Mesenchymal stem cell (in vitro differentiated cells and primary cell): ENCODE results near the gene CNIH3.

Experiments
- DNase-seq: peaks from one replicate; pipeline ENCODE4 v3.0.0-alpha.2; 2013
- H2AFZ ChIP-seq: one replicate; pipeline ENCODE4 v1.6.1; 2013; ENCODE audit warnings: low read depth, mild to moderate bottlenecking, control low read depth, inconsistent platforms, low read length, moderate library complexity
- H2AK5ac ChIP-seq: 2 replicates; pipeline ENCODE4 v1.6.1; 2013; ENCODE audit warnings: low read length, moderate library complexity, mild to moderate bottlenecking, inconsistent platforms; ENCODE audit not compliant: severe bottlenecking
- H2BK120ac ChIP-seq: one replicate; pipeline ENCODE4 v1.6.1; 2013; ENCODE audit warnings: low read depth, mild to moderate bottlenecking, inconsistent platforms, low read length, moderate library complexity
- H2BK12ac ChIP-seq, 2 experiments: one replicate each; pipeline ENCODE4 v1.6.1; 2013; ENCODE audit warnings: inconsistent platforms in 2 of 2, low read length in 2 of 2, mild to moderate bottlenecking in 2 of 2, moderate library complexity in 2 of 2, control low read depth in 1 of 2
- H2BK15ac ChIP-seq: one replicate; pipeline ENCODE4 v1.6.1; 2013; ENCODE audit warnings: mild to moderate bottlenecking, low read depth, inconsistent platforms; ENCODE audit not compliant: poor library complexity, severe bottlenecking
- H2BK5ac ChIP-seq: 2 replicates; pipeline ENCODE4 v1.6.1; 2013; ENCODE audit warnings: low read depth, mild to moderate bottlenecking, low read length, control low read depth, inconsistent platforms; ENCODE audit not compliant: poor library complexity, severe bottlenecking
- H3K14ac ChIP-seq, 2 experiments: one replicate each; pipeline ENCODE4 v1.6.1; 2013; ENCODE audit warnings: inconsistent platforms in 2 of 2, low read length in 2 of 2, control low read depth in 1 of 2, mild to moderate bottlenecking in 1 of 2, moderate library complexity in 1 of 2
- H3K18ac ChIP-seq, 2 experiments: one replicate each; pipeline ENCODE4 v1.6.1; 2013; ENCODE audit warnings: inconsistent platforms in 2 of 2, low read length in 2 of 2, control low read depth in 1 of 2, low read depth in 1 of 2, mild to moderate bottlenecking in 1 of 2
- H3K23ac ChIP-seq, 2 experiments: one replicate each; pipeline ENCODE4 v1.6.1; 2013; ENCODE audit warnings: inconsistent platforms in 2 of 2, low read length in 2 of 2, mild to moderate bottlenecking in 2 of 2, moderate library complexity in 2 of 2, control low read depth in 1 of 2
- H3K27ac ChIP-seq: 2 replicates; pipeline ENCODE4 v1.5.1; 2013; ENCODE audit warnings: mild to moderate bottlenecking, moderate library complexity, low read length, control low read depth, inconsistent platforms; ENCODE audit not compliant: poor library complexity, severe bottlenecking
- H3K27me3 ChIP-seq, 2 experiments: 2 replicates each; pipeline versions ENCODE4 v1.6.1 to v1.7.0; 2013; ENCODE audit warnings: low read length in 2 of 2, mild to moderate bottlenecking in 2 of 2, moderate library complexity in 2 of 2, control low read depth in 1 of 2, inconsistent platforms in 1 of 2; ENCODE audit not compliant: control insufficient read depth in 1 of 2, insufficient read depth in 1 of 2
- H3K36me3 ChIP-seq, 2 experiments: 2 replicates each; pipeline versions ENCODE4 v1.6.1 to v1.7.0; 2013; ENCODE audit warnings: low read length in 2 of 2, control low read depth in 1 of 2, inconsistent platforms in 1 of 2, low read depth in 1 of 2, mild to moderate bottlenecking in 1 of 2; ENCODE audit not compliant: insufficient read depth in 2 of 2, control insufficient read depth in 1 of 2
- H3K4ac ChIP-seq, 2 experiments: one replicate each; pipeline ENCODE4 v1.6.1; 2013; ENCODE audit warnings: inconsistent platforms in 2 of 2, low read length in 2 of 2, mild to moderate bottlenecking in 2 of 2, moderate library complexity in 2 of 2, control low read depth in 1 of 2, low read depth in 1 of 2
- H3K4me1 ChIP-seq: 2 replicates; pipeline ENCODE4 v1.6.1; 2013; ENCODE audit warnings: low read depth, low read length, control low read depth; ENCODE audit not compliant: control insufficient read depth, insufficient read depth
- H3K4me2 ChIP-seq: 2 replicates; pipeline ENCODE4 v1.6.1; 2013; ENCODE audit warnings: low read length, mild to moderate bottlenecking, inconsistent platforms; ENCODE audit not compliant: poor library complexity, severe bottlenecking
- H3K4me3 ChIP-seq, 2 experiments: 2 replicates each; pipeline versions ENCODE4 v1.5.1 to v1.7.0; 2013; ENCODE audit warnings: low read length in 2 of 2, mild to moderate bottlenecking in 2 of 2, control low read depth in 1 of 2, low read depth in 1 of 2; ENCODE audit not compliant: insufficient read depth in 1 of 2
- H3K79me1 ChIP-seq: replicated peaks from 2 replicates; pipeline ENCODE4 v1.6.1; 2013; ENCODE audit warnings: mild to moderate bottlenecking, control low read depth, low read length, inconsistent platforms; ENCODE audit not compliant: poor library complexity, severe bottlenecking
- H3K9ac ChIP-seq: 2 replicates; pipeline ENCODE4 v1.7.0; 2013; ENCODE audit warnings: mild to moderate bottlenecking, low read length, moderate library complexity
- H3K9me3 ChIP-seq: 2 replicates; pipeline ENCODE4 v1.7.0; 2013; ENCODE audit warnings: mild to moderate bottlenecking, low read length; ENCODE audit not compliant: control insufficient read depth
- H4K8ac ChIP-seq: one replicate; pipeline ENCODE4 v1.6.1; 2013; ENCODE audit warnings: inconsistent platforms, mild to moderate bottlenecking, low read length, moderate library complexity
- H4K91ac ChIP-seq: one replicate; pipeline ENCODE4 v1.6.1; 2013; ENCODE audit warnings: mild to moderate bottlenecking, low read length, inconsistent platforms
- WGBS: methylation state at CpG from one replicate; pipeline ENCODE4 v1.1.7; 2013; ENCODE audit warnings: mixed read lengths; 5-methylcytosine and 5-hydroxymethylcytosine counted together

CNIH3 gene

DNA sequence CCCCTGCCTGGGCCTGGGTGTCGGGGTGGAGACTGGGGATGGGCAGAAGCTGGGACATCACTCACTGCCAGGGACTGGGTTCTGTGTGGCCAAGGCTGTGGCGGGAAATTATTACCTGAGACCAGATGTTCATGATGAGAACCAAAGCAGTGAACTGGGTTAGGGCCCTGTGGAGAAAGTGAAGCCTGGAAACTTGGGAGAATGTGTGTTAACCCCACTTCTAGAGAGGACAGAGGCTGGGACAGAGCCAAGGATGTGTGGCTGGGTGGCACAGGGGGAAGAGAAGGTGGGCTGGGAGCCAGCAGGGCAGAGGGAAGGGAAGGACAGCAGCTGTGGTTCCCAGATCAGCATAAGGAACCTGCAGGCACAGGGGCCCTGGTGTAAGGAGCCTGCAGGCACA is 31.3 kb downstream of the CNIH3 start:
- no peaks in the 10 kb centered on the region for H3K9me3 ChIP-seq
- no peak overlapping the region for H2BK15ac ChIP-seq
- no peak overlapping the region for H2BK120ac ChIP-seq
- DNase-seq: no peak
- no peak overlapping the region for H3K4me3 ChIP-seq
- H2BK5ac ChIP-seq: no peak overlapping the region
- no peak overlapping the region for H3K18ac ChIP-seq
- peaks cover 4 to 70% of the 10 kb centered on the region in 2 experiments for H3K36me3 ChIP-seq
- H3K4me1 ChIP-seq: peaks cover 16% of the 10 kb centered on the region
- H2BK12ac ChIP-seq: no peak overlapping the region
- no peak overlapping the region for H3K4ac ChIP-seq
- no peak overlapping the region for H3K23ac ChIP-seq
- 93% methylated on average over 2 of the region's 2 CpGs for WGBS
- H4K91ac ChIP-seq: no peak overlapping the region
- H3K4me2 ChIP-seq: no peak overlapping the region
- H3K14ac ChIP-seq: peak overlapping the region in 1 of 2 experiments; percentile 45
- H4K8ac ChIP-seq: no peak overlapping the region
- no peak overlapping the region for H2AFZ ChIP-seq
- peak overlapping the region; percentile 9 for H3K9ac ChIP-seq
- peaks cover 41% of the 10 kb centered on the region for H3K79me1 ChIP-seq
- H3K27ac ChIP-seq: no peak overlapping the region
- no peaks in the 10 kb centered on the region for H3K27me3 ChIP-seq
- no peak overlapping the region for H2AK5ac ChIP-seq

- Histone ChIP-seq H2AK5ac (no peak overlapping the region), H3K18ac (no peak overlapping the region), H4K8ac (no peak overlapping the region), H2AFZ (no peak overlapping the region), H3K27me3 (no peaks in the 10 kb centered on the region), H2BK120ac (no peak overlapping the region), H2BK12ac (no peak overlapping the region), H3K4me3 (no peak overlapping the region), H3K14ac (no peak overlapping the region), H2BK15ac (no peak overlapping the region), H3K9ac (peak overlapping the region; percentile 42), H3K4me2 (no peak overlapping the region), H3K4me1 (peaks cover 15% of the 10 kb centered on the region), H4K91ac (no peak overlapping the region), H3K9me3 (no peaks in the 10 kb centered on the region), H3K27ac (no peak overlapping the region), H3K36me3 (peaks cover 2 to 56% of the 10 kb centered on the region in 2 experiments), H3K79me1 (peaks cover 39% of the 10 kb centered on the region), H2BK5ac (no peak overlapping the region), H3K23ac (no peak overlapping the region), H3K4ac (no peak overlapping the region)
- no peak for DNase-seq
- 100% methylated on average over 3 of the region's 3 CpGs for WGBS
Measured at GRCh38 chr1:224650290-224650689, 34.2 kb downstream of the CNIH3 start.

- H3K27ac ChIP-seq: no peak overlapping the region
- no peak overlapping the region for H3K14ac ChIP-seq
- 98% methylated on average over 7 of the region's 7 CpGs for WGBS
- H2BK120ac ChIP-seq: no peak overlapping the region
- H4K8ac ChIP-seq: no peak overlapping the region
- H4K91ac ChIP-seq: no peak overlapping the region
- no peak overlapping the region for H3K23ac ChIP-seq
- H3K4me3 ChIP-seq: no peak overlapping the region
- peaks cover 0 to 56% of the 10 kb centered on the region in 2 experiments for H3K36me3 ChIP-seq
- H3K27me3 ChIP-seq: no peaks in the 10 kb centered on the region
- no peak overlapping the region for H2BK12ac ChIP-seq
- H2BK15ac ChIP-seq: no peak overlapping the region
- no peak overlapping the region for H3K18ac ChIP-seq
- H3K9ac ChIP-seq: peak overlapping the region; percentile 11
- peaks cover 38% of the 10 kb centered on the region for H3K79me1 ChIP-seq
- no peaks in the 10 kb centered on the region for H3K9me3 ChIP-seq
- peaks cover 14% of the 10 kb centered on the region for H3K4me1 ChIP-seq
- no peak overlapping the region for H2BK5ac ChIP-seq
- DNase-seq: no peak
- no peak overlapping the region for H2AK5ac ChIP-seq
- H2AFZ ChIP-seq: no peak overlapping the region
- H3K4ac ChIP-seq: no peak overlapping the region
- no peak overlapping the region for H3K4me2 ChIP-seq
Measured at GRCh38 chr1:224651188-224651587, 35.1 kb downstream of the CNIH3 start.

DNA sequence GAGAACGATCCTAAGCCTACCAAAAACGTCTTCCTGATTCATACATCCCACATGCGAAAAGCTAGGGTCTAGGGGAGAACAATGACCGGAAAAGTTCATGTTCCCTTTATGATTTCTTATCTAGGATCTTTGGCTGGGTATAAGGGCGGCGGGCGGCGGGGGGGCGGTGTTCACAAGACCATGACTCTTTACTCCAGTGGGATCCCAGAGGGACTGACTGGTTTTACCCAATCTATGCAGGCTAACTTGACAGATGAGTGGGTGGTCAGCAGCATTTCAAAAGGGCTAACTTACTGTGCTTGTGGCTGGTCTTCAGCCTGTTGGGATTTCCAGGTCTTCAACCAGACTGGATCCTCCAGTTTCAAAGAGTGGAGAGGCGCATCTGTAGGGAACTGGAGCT is 40.3 kb downstream of the CNIH3 start:
- no peak overlapping the region for H3K18ac ChIP-seq
- H2AK5ac ChIP-seq: no peak overlapping the region
- peaks cover 27% of the 10 kb centered on the region for H3K79me1 ChIP-seq
- peaks cover 0 to 53% of the 10 kb centered on the region in 2 experiments for H3K36me3 ChIP-seq
- no peak overlapping the region for H2BK120ac ChIP-seq
- no peak overlapping the region for H3K14ac ChIP-seq
- no peak overlapping the region for H3K4me3 ChIP-seq
- no peak overlapping the region for H3K9ac ChIP-seq
- whole genome bisulfite sequencing: 96% methylated on average over 9 of the region's 10 CpGs
- no peaks in the 10 kb centered on the region for H3K9me3 ChIP-seq
- no peaks in the 10 kb centered on the region for H3K27me3 ChIP-seq
- no peak overlapping the region for H2BK5ac ChIP-seq
- H3K4ac ChIP-seq: no peak overlapping the region
- H4K91ac ChIP-seq: no peak overlapping the region
- H3K27ac ChIP-seq: no peak overlapping the region
- H2BK12ac ChIP-seq: no peak overlapping the region
- peaks cover 9% of the 10 kb centered on the region for H3K4me1 ChIP-seq
- no peak overlapping the region for H3K23ac ChIP-seq
- no peak overlapping the region for H4K8ac ChIP-seq
- H3K4me2 ChIP-seq: no peak overlapping the region
- no peak overlapping the region for H2BK15ac ChIP-seq
- DNase-seq: no peak
- H2AFZ ChIP-seq: no peak overlapping the region
